OCI-LY1 (cell line): ENCODE data around the gene ARSH.

Source experiments
- H2AFZ ChIP-seq: fragments of 200-600 bp; sonication (generic), shearing (Covaris generic); 2 replicates; pipeline ENCODE4 v1.6.0; 2014; ENCODE audit warnings: antibody characterized with exemption, mild to moderate bottlenecking, low read length
- H3F3A ChIP-seq: fragments of 200-600 bp; sonication (generic), shearing (Covaris generic); 2 replicates; pipeline ENCODE4 v1.6.0; 2014; ENCODE audit warnings: mild to moderate bottlenecking, antibody characterized with exemption, low read length, moderate library complexity; ENCODE audit not compliant: insufficient read depth
- H3K27ac ChIP-seq: fragments of 200-600 bp; sonication (generic); 2 replicates; pipeline ENCODE4 v1.5.1; 2014; ENCODE audit warnings: low read length, mixed run types, mild to moderate bottlenecking, low read depth; ENCODE audit not compliant: poor library complexity, severe bottlenecking
- H3K27me3 ChIP-seq: fragments of 200-600 bp; sonication (generic); 2 replicates; pipeline ENCODE4 v1.6.0; 2014; ENCODE audit warnings: antibody characterized with exemption, mild to moderate bottlenecking, low read length, moderate library complexity; ENCODE audit not compliant: insufficient read depth
- H3K36me3 ChIP-seq: fragments of 200-600 bp; sonication (generic); 2 replicates; pipeline ENCODE4 v1.6.1; 2014; ENCODE audit warnings: mild to moderate bottlenecking, antibody characterized with exemption, low read length, moderate library complexity, mixed read lengths; ENCODE audit not compliant: insufficient read depth
- H3K4me1 ChIP-seq: fragments of 200-600 bp; sonication (generic); 2 replicates; pipeline ENCODE4 v1.5.1; 2014; ENCODE audit warnings: mild to moderate bottlenecking, low read length, moderate library complexity; ENCODE audit not compliant: insufficient read depth, severe bottlenecking
- H3K4me2 ChIP-seq: fragments of 200-600 bp; sonication (generic), shearing (Covaris generic); 2 replicates; pipeline ENCODE4 v1.6.1; 2014; ENCODE audit warnings: low read length
- H3K4me3 ChIP-seq: fragments of 200-600 bp; sonication (generic); 2 replicates; pipeline ENCODE4 v1.5.1; 2014; ENCODE audit warnings: low read length, low read depth, mild to moderate bottlenecking, mixed read lengths; ENCODE audit not compliant: poor library complexity, severe bottlenecking
- H3K79me2 ChIP-seq: fragments of 200-600 bp; shearing (Covaris generic); 2 replicates; pipeline ENCODE4 v1.6.1; 2016; ENCODE audit warnings: mixed run types, low read length, mixed read lengths; ENCODE audit not compliant: insufficient read depth
- H3K9ac ChIP-seq: fragments of 200-600 bp; sonication (generic), shearing (Covaris generic); 2 replicates; pipeline ENCODE4 v1.6.1; 2014; ENCODE audit warnings: mild to moderate bottlenecking, low read length, mixed read lengths
- H3K9me2 ChIP-seq: fragments of 200-600 bp; sonication (generic), shearing (Covaris generic); 2 replicates; pipeline ENCODE4 v1.6.1; 2014; ENCODE audit warnings: low read depth, mild to moderate bottlenecking, low read length, mixed read lengths
- H3K9me3 ChIP-seq: fragments of 200-600 bp; shearing (Covaris generic); 2 replicates; pipeline ENCODE4 v1.6.1; 2014; ENCODE audit warnings: low read length, mixed read lengths
- H4K20me1 ChIP-seq: fragments of 200-600 bp; sonication (generic), shearing (Covaris generic); 2 replicates; pipeline ENCODE4 v1.6.0; 2016; ENCODE audit warnings: mild to moderate bottlenecking, low read length; ENCODE audit not compliant: insufficient read depth
- EZH2 ChIP-seq: fragments of 200-600 bp; sonication (generic), shearing (Covaris generic); IDR thresholded peaks from 2 replicates; pipeline ENCODE4 v1.8.0; 2017; ENCODE audit warnings: borderline replicate concordance, mixed run types, mild to moderate bottlenecking, antibody characterized with exemption, low read length, moderate library complexity, mixed read lengths
- TF ChIP-seq, protein P1 (sequence below): fragments of 200-600 bp; sonication (generic), shearing (Covaris generic); IDR thresholded peaks from 2 replicates; pipeline ENCODE4 v1.5.1; 2017; ENCODE audit warnings: mild to moderate bottlenecking, antibody characterized with exemption, low read length, moderate library complexity, mixed read lengths

ARSH gene

DNA sequence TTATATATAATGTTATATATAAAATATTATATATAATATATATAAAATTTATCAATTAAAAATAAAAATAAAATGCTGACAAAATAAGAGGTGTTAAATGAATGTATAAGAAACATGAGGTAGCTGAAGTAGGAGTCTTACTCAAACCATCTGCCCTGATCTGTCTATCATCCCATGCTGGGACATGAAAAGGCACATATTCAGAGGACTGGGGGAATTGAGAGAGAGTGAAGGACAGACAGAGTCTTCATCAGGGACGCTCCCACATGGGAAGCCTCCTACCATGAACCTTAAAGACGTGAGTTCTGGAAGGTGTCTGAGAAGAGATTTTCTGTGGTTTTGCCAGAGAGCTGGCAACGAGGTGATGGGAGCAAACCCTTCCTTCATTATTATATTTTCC is 30.9 kb downstream of the ARSH start:
- Histone ChIP-seq H3K9me3 (no peaks in the 10 kb centered on the region), H3K27ac (no peak overlapping the region), H3K79me2 (no peaks in the 10 kb centered on the region), H3K4me3 (no peak overlapping the region), H3K27me3 (no peaks in the 10 kb centered on the region), H3K4me2 (no peak overlapping the region), H3K9me2 (no peaks in the 10 kb centered on the region), H3F3A (no peaks in the 10 kb centered on the region), H3K36me3 (no peaks in the 10 kb centered on the region), H2AFZ (no peak overlapping the region), H3K9ac (no peak overlapping the region), H4K20me1 (no peaks in the 10 kb centered on the region), H3K4me1 (no peaks in the 10 kb centered on the region)
- TF ChIP-seq EZH2 = no peak
- TF ChIP-seq, protein P1, sequence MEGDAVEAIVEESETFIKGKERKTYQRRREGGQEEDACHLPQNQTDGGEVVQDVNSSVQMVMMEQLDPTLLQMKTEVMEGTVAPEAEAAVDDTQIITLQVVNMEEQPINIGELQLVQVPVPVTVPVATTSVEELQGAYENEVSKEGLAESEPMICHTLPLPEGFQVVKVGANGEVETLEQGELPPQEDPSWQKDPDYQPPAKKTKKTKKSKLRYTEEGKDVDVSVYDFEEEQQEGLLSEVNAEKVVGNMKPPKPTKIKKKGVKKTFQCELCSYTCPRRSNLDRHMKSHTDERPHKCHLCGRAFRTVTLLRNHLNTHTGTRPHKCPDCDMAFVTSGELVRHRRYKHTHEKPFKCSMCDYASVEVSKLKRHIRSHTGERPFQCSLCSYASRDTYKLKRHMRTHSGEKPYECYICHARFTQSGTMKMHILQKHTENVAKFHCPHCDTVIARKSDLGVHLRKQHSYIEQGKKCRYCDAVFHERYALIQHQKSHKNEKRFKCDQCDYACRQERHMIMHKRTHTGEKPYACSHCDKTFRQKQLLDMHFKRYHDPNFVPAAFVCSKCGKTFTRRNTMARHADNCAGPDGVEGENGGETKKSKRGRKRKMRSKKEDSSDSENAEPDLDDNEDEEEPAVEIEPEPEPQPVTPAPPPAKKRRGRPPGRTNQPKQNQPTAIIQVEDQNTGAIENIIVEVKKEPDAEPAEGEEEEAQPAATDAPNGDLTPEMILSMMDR = no peak

DNA sequence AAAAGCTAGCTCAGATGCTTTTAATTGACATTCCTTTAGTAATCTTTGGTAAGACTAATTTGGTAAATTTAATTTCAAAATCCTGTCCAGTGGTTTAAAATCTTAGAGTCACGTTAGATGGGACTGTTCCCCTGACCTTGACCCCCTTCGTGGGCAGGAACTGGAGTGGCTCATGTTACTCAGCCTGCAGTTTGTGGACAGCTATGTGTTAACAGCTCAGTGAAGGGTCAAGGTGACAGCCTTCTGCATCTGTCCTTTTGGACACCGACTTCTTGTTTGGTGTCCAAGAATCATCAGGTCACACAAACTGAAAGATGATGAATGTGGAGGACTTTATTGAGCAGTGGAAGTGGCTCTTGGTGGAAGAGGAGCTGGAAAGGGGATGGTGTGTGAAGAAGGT is 37.9 kb downstream of the ARSH start:
- H3K27me3 ChIP-seq = no peaks in the 10 kb centered on the region
- no peak overlapping the region for H3K4me3 ChIP-seq
- no peak overlapping the region for H3K27ac ChIP-seq
- no peaks in the 10 kb centered on the region for H3K36me3 ChIP-seq
- H3K79me2 ChIP-seq = no peaks in the 10 kb centered on the region
- no peaks in the 10 kb centered on the region for H3K9me2 ChIP-seq
- no peaks in the 10 kb centered on the region for H3F3A ChIP-seq
- no peak for TF ChIP-seq EZH2
- TF ChIP-seq, protein P1 = no peak
- no peak overlapping the region for H3K4me2 ChIP-seq
- no peaks in the 10 kb centered on the region for H3K9me3 ChIP-seq
- H3K4me1 ChIP-seq = no peaks in the 10 kb centered on the region
- H3K9ac ChIP-seq = no peak overlapping the region
- H2AFZ ChIP-seq = no peak overlapping the region
- no peaks in the 10 kb centered on the region for H4K20me1 ChIP-seq

DNA sequence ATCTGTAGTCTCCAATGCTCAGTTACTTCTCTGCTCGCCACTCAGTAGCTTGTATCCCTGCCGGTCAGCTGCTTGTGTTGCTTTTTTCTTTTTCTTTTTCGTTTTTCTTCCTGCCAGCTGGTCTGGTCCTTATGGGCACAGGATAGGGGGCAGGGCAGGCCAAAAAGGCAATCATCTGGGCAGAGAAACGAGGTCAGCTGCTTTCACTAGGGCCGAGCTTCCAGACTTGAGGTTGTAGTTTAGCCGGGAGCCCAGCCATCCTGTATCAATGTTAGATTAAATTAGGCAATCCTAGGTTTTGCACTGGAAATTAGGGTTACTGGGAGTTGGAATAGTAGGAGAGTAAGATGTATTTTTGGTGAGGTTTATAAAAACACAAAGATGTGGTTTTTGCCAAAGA is 38.3 kb downstream of the ARSH start:
- no peaks in the 10 kb centered on the region for H4K20me1 ChIP-seq
- H3K9ac ChIP-seq = no peak overlapping the region
- no peaks in the 10 kb centered on the region for H3F3A ChIP-seq
- no peaks in the 10 kb centered on the region for H3K79me2 ChIP-seq
- H3K4me3 ChIP-seq = no peak overlapping the region
- no peaks in the 10 kb centered on the region for H3K9me2 ChIP-seq
- no peak overlapping the region for H3K27ac ChIP-seq
- H3K9me3 ChIP-seq = no peaks in the 10 kb centered on the region
- H3K4me1 ChIP-seq = no peaks in the 10 kb centered on the region
- H3K36me3 ChIP-seq = no peaks in the 10 kb centered on the region
- TF ChIP-seq, protein P1 = no peak
- TF ChIP-seq EZH2 = no peak
- no peak overlapping the region for H2AFZ ChIP-seq
- no peak overlapping the region for H3K4me2 ChIP-seq
- H3K27me3 ChIP-seq = no peaks in the 10 kb centered on the region
